GM12892 (cell line): ENCODE data around the gene FER.
"Not testable (repeated sequence)": the region's sequence is repeated elsewhere in the genome, so short reads cannot be mapped to it uniquely, and the experiment has no call there.

Experiments
- DNase-seq: peaks from one replicate; pipeline ENCODE4 v3.0.0; 2011; ENCODE audit not compliant: insufficient read length
- FAIRE-seq: peaks from 2 replicates; lab custom pipeline; 2011; peaks lifted over from hg19 to GRCh38; lab: Jason Lieb, UNC
- POLR2A ChIP-seq: IDR thresholded peaks from 2 replicates; pipeline ENCODE4 v1.6.1; 2011; ENCODE audit warnings: low read depth, low read length, control low read depth
- POLR2AphosphoS5 ChIP-seq: IDR thresholded peaks from 2 replicates; pipeline ENCODE4 v1.6.1; 2011; ENCODE audit warnings: low read depth, low read length, control low read depth
- TAF1 ChIP-seq: IDR thresholded peaks from 2 replicates; pipeline ENCODE4 v1.6.1; 2011; ENCODE audit warnings: low read depth, mild to moderate bottlenecking, control low read depth, low read length, borderline replicate concordance

The FER gene

GRCh38 chr5:108820983-108821382 is 73.3 kb downstream of the FER start:
- DNase-seq (no peak), FAIRE-seq (no peak)
- TF ChIP-seq POLR2A = no peak
- TF ChIP-seq POLR2AphosphoS5 = no peak
- TF ChIP-seq TAF1 = no peak

GRCh38 chr5:108822211-108822947 is 74.7 kb downstream of the FER start:
- DNase-seq = no peak
- TF ChIP-seq TAF1 (no peak), POLR2A (no peak), POLR2AphosphoS5 (no peak)
- FAIRE-seq = no peak

GRCh38 chr5:108827131-108827530 is 79.4 kb downstream of the FER start:
- peak; percentile 73 for FAIRE-seq

GRCh38 chr5:108830705-108831276 is 83.1 kb downstream of the FER start:
- TF ChIP-seq TAF1 (no peak), POLR2A (no peak), POLR2AphosphoS5 (no peak)
- FAIRE-seq (no peak), DNase-seq (no peak)

More at GRCh38 chr5:108827131-108827530, 79.4 kb downstream of the FER start:
- no peak for TF ChIP-seq POLR2A
- TF ChIP-seq TAF1 = no peak
- no peak for TF ChIP-seq POLR2AphosphoS5
- DNase-seq = no peak

GRCh38 chr5:108836492-108836891 is 88.8 kb downstream of the FER start:
- no peak for FAIRE-seq
- DNase-seq = no peak
- no peak for TF ChIP-seq POLR2AphosphoS5
- no peak for TF ChIP-seq TAF1
- no peak for TF ChIP-seq POLR2A

GRCh38 chr5:108842260-108842941 is 94.7 kb downstream of the FER start:
- DNase-seq, FAIRE-seq: not testable (repeated sequence)

GRCh38 chr5:108851129-108851528 is 103.4 kb downstream of the FER start:
- DNase-seq, FAIRE-seq: not testable (repeated sequence)

- no peak for TF ChIP-seq POLR2AphosphoS5
- no peak for TF ChIP-seq TAF1
- no peak for TF ChIP-seq POLR2A
- DNase-seq (no peak), FAIRE-seq (peak; percentile 61)
Measured at GRCh38 chr5:108857905-108858304, 110.2 kb downstream of the FER start.

GRCh38 chr5:108858959-108859358 is 111.3 kb downstream of the FER start:
- TF ChIP-seq POLR2A (no peak), TAF1 (no peak), POLR2AphosphoS5 (no peak)
- peak; percentile 4 for DNase-seq
- peak; percentile 88 for FAIRE-seq

- FAIRE-seq = no peak
- DNase-seq = no peak
- TF ChIP-seq TAF1 (no peak), POLR2A (no peak), POLR2AphosphoS5 (no peak)
Measured at GRCh38 chr5:108862211-108862610, 114.5 kb downstream of the FER start.

GRCh38 chr5:108866097-108866496 is 118.4 kb downstream of the FER start:
- FAIRE-seq, DNase-seq: not testable (repeated sequence)

- TF ChIP-seq POLR2A = no peak
- no peak for TF ChIP-seq POLR2AphosphoS5
- DNase-seq (no peak), FAIRE-seq (no peak)
Measured at GRCh38 chr5:108867656-108868055, 120.0 kb downstream of the FER start.
